ENCODE data around the gene SORD.
"Not testable (repeated sequence)": the region's sequence is repeated elsewhere in the genome, so short reads cannot be mapped to it uniquely, and the experiment has no call there.

The SORD gene

GRCh38 chr15:45024649-45025048 is 1.7 kb downstream of the SORD start:
- not testable (repeated sequence) for DNase-seq (ENCODE audit: low read depth in 2 of 2)

- DNase-seq (ENCODE audit: low read depth in 2 of 2) = not testable (repeated sequence)
These were observed 2.6 kb downstream of the SORD start for GRCh38 chr15:45025627-45026026.

GRCh38 chr15:45026651-45027190 is 3.7 kb downstream of the SORD start:
- DNase-seq (ENCODE audit: low read depth in 2 of 2) = no peak

- DNase-seq (ENCODE audit: low read depth in 2 of 2) = no peak
These were observed 4.2 kb downstream of the SORD start for GRCh38 chr15:45027220-45027619.

- no peak for DNase-seq (ENCODE audit: low read depth in 2 of 2)
These were observed 7.7 kb downstream of the SORD start for GRCh38 chr15:45030743-45031142.

GRCh38 chr15:45031522-45032028 is 8.6 kb downstream of the SORD start:
- DNase-seq (ENCODE audit: low read depth in 2 of 2) = not testable (repeated sequence)

- not testable (repeated sequence) for DNase-seq (ENCODE audit: low read depth in 2 of 2)
These were observed 9.5 kb downstream of the SORD start for GRCh38 chr15:45032501-45032900.

- DNase-seq (ENCODE audit: low read depth in 2 of 2) = not testable (repeated sequence)
These were observed 11.1 kb downstream of the SORD start for GRCh38 chr15:45034087-45034486.

- not testable (repeated sequence) for DNase-seq (ENCODE audit: low read depth in 2 of 2)
These were observed 11.8 kb downstream of the SORD start for GRCh38 chr15:45034600-45035375.

- DNase-seq (ENCODE audit: low read depth in 2 of 2) = peak; percentile 42 to 52
These were observed 14.1 kb downstream of the SORD start for GRCh38 chr15:45036812-45037781.

GRCh38 chr15:45037936-45038335 is 14.9 kb downstream of the SORD start:
- DNase-seq (ENCODE audit: low read depth in 2 of 2) = no peak

- DNase-seq (ENCODE audit: low read depth in 2 of 2) = not testable (repeated sequence)
These were observed 17.4 kb downstream of the SORD start for GRCh38 chr15:45040396-45040795.

- not testable (repeated sequence) for DNase-seq (ENCODE audit: low read depth in 2 of 2)
These were observed 18.5 kb downstream of the SORD start for GRCh38 chr15:45041538-45041937.

GRCh38 chr15:45042859-45043258 is 19.9 kb downstream of the SORD start:
- DNase-seq (ENCODE audit: low read depth in 2 of 2) = not testable (repeated sequence)

GRCh38 chr15:45044270-45044669 is 21.3 kb downstream of the SORD start:
- not testable (repeated sequence) for DNase-seq (ENCODE audit: low read depth in 2 of 2)

GRCh38 chr15:45048449-45048793 is 25.4 kb downstream of the SORD start:
- not testable (repeated sequence) for DNase-seq (ENCODE audit: low read depth in 2 of 2)

- no peak for DNase-seq (ENCODE audit: low read depth in 2 of 2)
These were observed 26.0 kb downstream of the SORD start for GRCh38 chr15:45048794-45049631.

- DNase-seq (ENCODE audit: low read depth in 2 of 2) = no peak
These were observed 27.6 kb downstream of the SORD start for GRCh38 chr15:45050587-45050986.

- DNase-seq (ENCODE audit: low read depth in 2 of 2) = not testable (repeated sequence)
These were observed 29.7 kb downstream of the SORD start for GRCh38 chr15:45052676-45053075.

GRCh38 chr15:45058690-45059675 is 36.0 kb downstream of the SORD start:
- DNase-seq (ENCODE audit: low read depth in 2 of 2) = not testable (repeated sequence)

Measured in stimulated activated CD8-positive, alpha-beta memory T cell treated with anti-CD3 and anti-CD28 coated beads, Interleukin-2, amount 100 ng/mL, for 1 hour (primary cell).